ENCODE data around the gene FSHR.

Gene FSHR

DNA sequence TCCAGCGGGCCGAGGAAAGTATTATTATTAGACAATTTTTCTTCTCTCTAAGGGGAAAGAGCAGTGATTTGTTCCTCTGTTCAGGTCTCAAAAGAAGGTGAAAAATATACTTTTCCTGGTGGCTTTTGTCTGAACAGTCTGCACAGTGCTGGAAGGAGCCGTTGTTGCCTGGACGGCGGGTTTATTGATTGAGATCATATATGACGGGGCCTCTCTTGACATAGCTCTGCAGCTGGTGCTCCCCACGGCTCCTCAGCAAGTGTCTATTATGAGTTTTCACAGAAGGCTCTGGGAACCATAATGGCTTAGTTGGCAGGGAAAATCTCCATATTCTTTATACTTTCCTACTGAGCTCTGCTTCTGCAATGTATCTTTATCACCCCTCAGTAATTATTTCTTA, 42.9 kb downstream of the FSHR start:
- no peak for DNase-seq (ENCODE audit: low read depth in 2 of 2, low spot score in 1 of 2)

DNA sequence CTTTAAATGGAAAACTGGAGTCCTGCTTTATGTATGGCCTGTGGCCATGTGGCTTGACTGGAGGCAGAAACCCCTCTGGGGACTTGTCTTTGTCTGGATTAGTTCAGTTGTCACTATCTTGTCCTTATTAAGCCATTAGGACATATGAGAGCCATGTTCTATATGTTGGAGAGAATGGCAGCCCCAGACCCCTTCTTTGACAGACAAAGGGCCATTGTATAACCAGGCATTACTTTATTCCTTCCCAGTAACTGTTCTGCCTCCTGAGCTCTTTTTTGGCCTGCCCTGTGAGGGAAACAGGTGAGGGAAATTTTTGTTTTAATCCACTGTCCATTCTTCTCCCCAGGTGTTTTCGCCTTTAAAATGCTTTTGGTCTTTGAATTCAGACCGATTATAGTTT, 43.3 kb downstream of the FSHR start:
- DNase-seq (ENCODE audit: low read depth in 2 of 2, low spot score in 1 of 2), result no peak

DNA sequence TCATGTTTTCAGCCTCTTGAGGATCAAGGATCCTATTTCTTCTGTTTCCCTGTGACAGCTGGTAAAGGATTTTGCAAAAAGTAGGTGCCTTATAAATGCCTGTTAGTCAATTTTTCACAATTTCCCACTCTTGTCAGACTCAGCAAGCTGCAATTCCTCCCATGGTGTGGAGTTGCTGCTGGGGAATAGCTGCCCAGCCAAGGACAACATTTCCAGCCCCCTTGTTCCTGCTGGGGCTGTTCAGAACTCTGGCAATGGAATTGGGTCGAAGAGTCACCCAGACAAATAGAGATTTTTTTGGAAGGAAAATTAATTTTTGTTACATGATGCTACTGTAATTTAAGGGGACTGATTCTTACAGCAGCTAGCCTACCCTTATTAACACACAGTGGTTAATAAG, 43.7 kb downstream of the FSHR start:
- no peak for DNase-seq (ENCODE audit: low read depth in 2 of 2, low spot score in 1 of 2)

DNA sequence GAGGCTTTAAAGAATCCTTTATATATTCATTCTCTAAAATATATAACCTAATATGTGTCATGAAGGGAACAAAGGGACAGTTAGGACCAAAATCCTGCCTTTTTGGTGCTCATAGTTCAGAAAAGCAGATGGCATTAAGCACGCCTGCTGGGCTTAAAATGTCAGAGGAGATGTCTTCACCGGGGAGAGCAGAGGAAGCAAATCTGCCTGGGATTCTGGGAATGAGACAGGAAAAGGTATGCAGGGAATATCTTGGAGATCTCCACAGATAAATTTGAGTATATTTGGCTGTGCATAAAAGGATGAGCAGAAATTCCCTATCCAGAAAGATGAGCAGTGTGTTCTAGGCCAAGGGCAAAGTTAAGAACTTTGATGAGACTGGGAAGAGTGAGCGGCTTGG, 45.5 kb downstream of the FSHR start:
- no peak for DNase-seq (ENCODE audit: low read depth in 2 of 2, low spot score in 1 of 2)

DNA sequence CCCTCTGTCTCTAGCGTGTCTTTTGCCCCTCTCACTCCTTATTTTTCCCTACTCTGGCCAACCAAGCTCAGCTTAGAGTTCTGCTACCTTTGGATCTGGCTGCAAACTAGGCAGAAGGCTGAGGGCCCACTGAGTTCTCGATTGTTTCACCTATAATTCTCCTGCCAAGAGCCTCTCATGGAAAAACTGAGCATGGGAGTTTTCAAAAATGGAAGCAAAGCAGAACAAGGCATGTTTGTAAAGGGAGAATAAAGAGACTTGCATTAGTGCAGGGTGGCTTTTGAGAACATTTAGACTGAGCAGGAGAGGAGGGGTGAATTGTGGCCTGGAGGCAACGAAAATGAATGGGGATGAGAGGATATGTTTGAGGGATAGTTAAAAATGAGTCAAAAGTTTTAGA, 45.9 kb downstream of the FSHR start:
- no peak for DNase-seq (ENCODE audit: low read depth in 2 of 2, low spot score in 1 of 2)

DNA sequence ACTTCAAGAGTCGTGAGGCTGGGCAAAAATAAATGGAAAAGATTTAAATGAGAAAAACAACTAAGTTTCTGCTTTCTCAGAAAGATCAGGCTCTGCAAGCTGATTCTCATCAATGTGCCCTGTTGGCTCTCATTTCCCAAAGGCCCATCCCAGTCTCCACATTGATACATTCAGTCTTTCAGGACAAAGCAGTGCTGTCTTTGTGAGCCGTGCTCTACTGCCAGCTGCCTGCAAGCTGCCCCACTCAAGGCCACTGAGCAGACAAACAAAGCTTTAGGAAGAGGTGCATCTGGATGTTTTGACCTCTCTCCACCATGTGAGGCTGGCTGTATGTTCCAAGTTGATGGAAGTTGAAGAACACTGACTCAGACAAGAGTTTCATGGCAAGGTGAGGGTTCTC, 48.8 kb downstream of the FSHR start:
- DNase-seq (ENCODE audit: low read depth in 2 of 2, low spot score in 1 of 2), result no peak

DNA sequence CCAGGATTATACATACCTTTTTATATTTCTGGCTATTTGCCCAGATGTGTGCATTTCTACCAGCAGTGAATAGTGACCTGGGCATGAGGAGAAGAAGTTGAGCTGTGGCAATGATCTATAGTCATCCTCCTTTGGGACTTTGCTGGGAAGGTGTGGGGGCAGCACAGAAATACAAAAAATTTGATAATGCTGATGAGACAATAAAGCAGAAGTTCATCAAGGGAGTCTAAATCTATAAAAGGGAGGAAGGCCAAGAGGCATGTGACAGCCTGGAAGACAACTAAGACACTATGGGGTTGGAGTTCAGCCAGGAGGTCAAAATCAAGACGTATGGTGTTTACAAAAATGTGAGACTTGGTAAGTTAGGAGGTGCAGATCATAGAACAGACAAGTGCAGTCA, 52.2 kb downstream of the FSHR start:
- DNase-seq (ENCODE audit: low read depth in 2 of 2, low spot score in 1 of 2), result no peak

DNA sequence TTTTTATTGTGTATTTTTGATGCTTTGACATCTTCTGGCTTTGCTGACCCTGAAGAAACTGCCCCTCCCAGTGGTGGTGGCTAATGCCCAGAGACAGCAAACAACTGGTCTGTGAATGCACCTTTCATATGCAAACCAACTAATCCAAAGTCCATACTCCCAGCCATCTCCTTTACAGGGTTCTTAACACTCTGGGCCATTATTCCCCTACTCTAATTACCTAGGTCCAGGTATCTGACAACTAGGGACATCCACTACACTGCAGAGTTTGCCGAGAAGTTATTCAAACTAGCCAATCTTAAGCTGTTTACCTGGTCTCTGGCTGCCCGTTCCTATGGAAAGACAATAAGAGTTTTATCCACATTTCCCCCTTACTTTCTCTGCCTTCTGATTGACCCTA, 73.6 kb downstream of the FSHR start:
- DNase-seq (ENCODE audit: low read depth in 2 of 2, low spot score in 1 of 2), result no peak

DNA sequence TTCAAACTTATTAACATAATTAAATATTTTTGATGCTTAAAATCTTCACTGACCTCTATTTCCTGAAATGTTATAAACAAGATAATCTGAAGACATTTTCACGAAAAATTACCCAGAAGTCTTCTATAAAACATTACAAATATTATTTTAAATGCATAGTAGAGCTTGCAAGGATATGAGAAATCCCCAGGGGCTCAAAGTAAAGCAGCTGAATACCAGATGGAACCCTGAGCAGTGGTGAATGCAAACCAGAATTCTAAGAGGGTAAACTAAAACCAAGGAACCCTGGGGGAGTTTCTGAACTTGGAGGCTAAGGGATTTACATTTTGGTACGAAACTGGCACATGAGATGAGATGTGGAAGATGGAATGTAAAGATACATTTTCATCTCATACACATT, 83.6 kb downstream of the FSHR start:
- no peak for DNase-seq (ENCODE audit: low read depth in 2 of 2, low spot score in 1 of 2)

DNA sequence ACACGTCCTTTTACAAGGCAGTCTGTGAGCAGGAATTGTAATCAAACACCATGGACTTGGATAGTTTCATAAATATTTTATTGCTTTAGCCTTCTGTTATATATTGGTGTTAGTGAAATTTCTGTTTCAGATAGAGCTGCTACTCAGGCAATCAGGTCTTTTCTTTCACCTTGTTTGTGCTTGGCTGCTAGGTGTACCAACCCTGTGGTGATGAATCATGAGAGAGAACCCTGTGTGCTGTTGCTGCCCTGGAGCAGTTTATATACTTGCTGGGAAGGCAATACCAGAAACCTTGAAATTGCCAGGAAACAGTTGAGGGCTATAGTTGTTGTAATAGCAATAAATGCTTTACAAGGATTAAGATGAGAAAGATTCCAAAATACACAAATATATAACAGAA, 84.5 kb downstream of the FSHR start:
- no peak for DNase-seq (ENCODE audit: low read depth in 2 of 2, low spot score in 1 of 2)

DNA sequence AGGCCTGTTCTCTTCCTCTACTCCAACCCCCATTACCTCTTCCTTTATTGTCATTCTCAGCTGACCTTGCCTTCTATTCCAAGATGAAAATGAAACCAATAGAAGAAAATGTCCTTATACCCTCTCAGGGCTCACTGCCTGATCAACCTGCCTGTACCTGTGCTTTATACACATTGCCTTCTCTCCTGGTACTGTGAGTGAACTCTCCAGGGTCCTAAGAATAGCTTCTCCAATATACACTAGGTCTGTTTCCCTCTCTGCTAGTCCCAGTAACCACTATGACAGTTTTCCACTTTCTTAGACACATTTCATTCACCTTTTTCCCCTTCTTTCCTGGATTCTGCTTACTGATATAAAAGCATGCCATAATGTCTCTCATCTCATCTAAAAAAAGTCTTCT, 85.7 kb downstream of the FSHR start:
- DNase-seq (ENCODE audit: low read depth in 2 of 2, low spot score in 1 of 2), result no peak

DNA sequence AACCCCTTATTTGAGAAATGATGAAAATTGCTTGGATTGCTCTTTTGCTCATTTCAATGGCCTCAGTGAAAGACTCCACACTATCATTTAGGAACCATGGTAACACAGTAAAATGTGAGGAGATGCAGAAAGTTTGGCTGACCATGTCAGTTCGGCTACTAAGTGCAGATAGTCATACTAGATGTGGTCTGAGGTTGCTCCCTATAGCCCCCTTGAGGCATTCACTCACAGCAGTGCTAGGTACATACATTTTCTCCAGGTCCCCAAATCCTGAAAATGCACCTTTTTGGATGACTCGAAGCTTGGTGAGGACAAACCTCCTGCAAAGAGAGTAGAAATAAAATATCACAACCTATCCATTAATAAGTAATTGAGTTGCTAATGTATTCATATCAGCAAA, 86.3 kb downstream of the FSHR start:
- no peak for DNase-seq (ENCODE audit: low read depth in 2 of 2, low spot score in 1 of 2)

DNA sequence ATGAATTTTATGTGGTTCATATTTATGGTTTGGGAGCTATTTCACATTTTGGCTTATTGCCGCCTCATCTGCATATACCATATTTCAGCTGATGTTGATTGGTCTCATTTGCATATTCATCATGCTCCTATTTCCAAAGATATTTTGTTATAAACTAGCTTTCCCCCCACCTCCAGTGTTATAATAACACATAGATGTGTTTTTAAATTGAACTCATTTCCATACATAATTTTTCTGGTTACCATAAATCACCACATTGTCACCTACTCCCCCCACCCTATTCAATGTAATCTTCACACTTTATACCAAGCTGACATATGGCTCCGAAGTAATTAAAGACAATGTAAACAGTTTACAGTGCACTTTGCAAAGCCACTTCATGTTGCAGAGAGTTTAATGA, 101.2 kb downstream of the FSHR start:
- DNase-seq (ENCODE audit: low read depth in 2 of 2, low spot score in 1 of 2), result no peak

DNA sequence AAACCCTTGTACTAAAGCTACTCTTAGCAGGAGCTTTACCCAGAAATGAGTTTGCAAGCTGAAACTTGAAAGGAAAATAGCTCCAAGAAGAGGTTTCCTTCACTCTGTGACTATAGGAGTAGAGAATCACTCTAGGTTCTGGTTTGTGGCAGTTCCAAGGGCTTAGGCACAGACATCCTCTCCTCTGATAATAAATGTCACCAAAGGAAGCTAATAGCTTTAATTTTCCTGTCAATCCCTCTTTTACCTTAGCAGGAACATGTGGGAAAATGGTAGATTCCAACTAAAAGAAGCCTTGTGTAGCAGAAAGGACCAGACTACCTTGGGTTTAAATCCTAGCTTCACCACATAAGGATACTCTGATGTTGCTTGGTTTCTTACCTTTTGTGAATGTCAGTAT, 104.0 kb downstream of the FSHR start:
- DNase-seq (ENCODE audit: low read depth in 2 of 2, low spot score in 1 of 2), result no peak

DNA sequence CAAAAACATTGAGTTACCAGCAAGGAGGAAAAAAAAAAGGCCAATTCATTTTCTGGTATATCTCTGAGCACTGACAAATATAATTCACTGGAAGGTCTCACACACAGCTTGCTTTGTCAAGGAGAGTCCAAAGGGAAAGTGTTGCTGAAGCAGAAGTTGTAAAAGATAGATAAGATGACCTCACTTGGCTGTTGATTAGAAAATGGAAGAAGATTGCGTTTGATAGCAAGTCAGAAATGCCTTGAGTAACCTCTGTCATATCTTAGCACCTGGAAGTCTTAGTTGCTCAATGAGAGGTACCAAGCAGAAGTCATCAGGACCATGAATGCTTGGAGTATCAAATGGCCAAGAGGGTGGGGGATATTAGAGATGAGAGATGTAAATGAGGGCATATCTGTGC, 105.2 kb downstream of the FSHR start:
- no peak for DNase-seq (ENCODE audit: low read depth in 2 of 2, low spot score in 1 of 2)

DNA sequence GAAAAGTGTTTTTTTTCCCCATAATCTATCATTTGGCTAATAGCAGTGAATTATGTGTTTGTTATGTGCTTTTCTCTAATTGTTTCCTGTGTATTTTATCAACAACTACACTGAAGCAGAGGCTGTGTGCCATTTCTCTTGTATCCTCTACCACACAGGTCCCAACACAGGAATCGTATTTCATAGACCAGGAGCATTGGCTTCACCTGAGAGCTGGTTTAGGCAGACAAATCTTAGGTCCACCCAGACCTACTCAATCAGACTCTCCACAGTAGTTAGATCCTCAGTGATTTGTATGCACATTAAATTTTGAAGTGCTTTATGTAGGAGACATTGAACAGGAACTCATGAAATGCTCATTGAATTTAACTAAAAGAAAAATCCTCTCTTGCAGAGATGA, 109.2 kb downstream of the FSHR start:
- DNase-seq (ENCODE audit: low read depth in 2 of 2, low spot score in 1 of 2), result no peak

DNA sequence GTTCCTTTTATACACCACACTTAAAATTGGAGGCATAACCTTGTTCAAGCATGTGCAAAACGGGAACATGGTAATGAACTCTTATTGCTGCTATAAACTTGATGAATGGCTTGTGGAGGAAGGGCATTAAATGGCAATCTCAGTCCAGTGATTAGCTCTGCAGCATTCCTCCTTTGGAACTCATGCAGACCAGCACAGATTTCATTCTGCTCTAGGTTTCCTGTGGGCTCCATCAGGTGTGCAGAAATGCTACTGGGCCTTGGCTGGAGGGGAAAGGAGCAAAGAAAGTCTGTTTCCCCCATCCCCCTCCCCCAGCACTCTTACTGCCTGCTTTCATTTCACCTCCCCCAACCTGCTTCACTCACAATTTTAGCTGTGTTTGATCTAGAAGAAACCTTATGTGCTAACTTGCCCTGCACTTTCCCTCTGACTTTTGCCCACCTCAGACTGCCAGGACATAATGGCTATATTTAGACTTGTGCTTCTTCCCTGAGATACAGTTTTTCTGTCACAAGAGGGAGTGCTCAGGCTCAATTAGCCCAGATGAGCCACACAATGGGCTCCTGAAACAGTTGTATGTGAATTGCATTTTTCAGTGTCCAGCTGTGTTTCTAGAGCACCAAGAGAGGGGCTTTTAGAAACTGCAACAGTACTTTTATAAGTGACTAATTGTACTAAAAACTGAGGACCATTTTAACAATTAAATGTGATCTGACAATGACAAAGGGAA, 109.8 kb downstream of the FSHR start:
- no peak for DNase-seq (ENCODE audit: low read depth in 2 of 2, low spot score in 1 of 2)

DNA sequence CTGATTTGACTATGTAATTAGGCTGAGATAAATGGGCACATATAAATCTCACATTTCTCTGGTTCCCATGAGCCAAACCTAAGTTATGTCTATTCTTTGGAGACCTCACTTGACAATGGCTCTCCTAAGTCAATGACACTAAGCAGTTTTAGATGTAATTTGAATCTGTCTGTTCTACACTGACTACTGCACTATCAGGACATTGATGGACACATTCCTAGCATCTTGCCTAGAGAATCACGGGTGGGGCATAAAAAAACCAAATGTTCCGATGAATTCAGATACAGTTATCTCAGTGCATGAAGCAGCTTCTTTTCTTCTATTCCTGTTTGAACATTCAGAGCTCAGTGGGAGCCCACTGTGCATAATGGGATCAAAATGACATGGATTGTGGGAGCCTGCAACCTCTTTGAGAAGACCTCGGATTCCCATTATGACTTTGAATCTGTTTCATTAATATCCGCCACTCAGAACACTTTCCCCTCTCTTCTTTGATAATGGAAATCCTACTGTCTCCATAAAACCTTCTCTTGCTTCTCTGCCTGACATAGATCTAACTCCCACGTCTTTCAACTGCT, 110.8 kb downstream of the FSHR start:
- no peak for DNase-seq (ENCODE audit: low read depth in 2 of 2, low spot score in 1 of 2)

DNA sequence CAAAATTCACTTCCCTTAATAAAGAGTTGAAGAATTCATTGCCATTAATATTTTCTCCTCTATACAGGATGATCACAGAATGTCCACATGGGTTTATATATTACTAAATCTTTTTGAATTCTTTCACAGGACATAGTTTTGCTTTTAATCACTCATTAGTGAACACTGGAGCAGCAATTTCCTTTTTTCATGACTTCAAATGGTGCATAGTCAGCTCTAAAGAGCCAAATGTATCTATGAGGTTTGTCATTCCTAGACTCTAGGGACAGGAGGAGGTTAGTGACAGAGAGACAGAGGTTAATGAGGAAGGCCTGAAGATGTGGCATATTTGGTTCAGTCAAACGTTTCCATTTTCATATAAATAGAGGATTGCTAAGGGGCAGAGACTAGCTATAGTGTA, 111.8 kb downstream of the FSHR start:
- DNase-seq (ENCODE audit: low read depth in 2 of 2, low spot score in 1 of 2), result no peak

DNA sequence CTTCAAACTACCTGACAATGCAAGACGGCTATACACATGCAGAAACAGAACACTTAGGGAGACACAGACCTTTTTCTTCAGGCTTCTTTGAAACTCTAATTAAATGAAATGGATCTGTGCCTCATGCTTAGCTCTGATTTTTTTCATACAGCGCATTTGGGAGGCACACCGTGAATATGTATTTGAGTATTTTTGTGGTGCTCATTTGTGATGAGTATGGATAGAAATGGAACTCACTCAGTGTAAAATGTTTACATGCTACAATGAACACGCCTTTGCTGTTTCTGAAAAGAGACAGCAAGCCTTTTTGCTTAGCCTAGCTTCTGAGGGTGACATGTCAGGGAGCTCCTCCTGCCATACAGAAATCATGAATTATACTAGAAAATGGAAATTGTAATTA, 113.3 kb downstream of the FSHR start:
- DNase-seq (ENCODE audit: low read depth in 2 of 2, low spot score in 1 of 2), result no peak

DNA sequence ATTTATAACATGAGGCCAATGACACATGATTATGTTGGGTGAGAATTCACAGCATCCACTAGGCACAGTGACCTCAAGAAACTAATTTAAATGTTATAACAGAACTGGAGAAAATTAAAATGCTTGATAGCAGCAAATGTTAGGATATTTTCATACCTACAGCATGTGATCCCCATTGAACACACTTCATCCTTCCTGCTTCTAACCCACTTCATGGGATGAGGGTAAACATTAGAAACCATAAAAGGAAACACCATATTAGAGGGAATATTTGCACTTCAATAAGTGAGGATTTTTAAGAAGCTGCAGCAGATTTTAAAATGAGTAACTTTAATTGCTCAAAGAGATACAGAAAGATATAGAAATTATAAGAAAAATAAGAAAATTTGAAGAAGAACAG, 117.1 kb downstream of the FSHR start:
- no peak for DNase-seq (ENCODE audit: low read depth in 2 of 2, low spot score in 1 of 2)

DNA sequence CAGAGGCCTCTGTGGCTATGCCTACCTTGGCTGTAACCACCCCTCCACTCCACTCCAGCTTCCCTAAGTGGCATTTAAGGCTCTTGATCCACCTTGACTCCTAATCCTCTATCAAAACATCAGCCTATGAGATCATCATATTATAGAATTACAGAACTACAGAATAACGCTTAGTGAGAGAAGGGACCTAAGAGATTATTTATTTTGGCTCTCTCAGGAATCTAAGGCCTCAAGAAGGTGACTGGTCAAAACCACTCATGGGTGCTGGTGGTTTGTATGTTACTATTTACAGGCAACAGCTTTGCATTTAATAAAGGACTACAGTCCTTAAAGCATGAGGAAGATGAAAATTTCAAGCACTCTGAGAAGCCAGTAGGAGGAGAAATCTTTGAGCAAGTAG, 118.8 kb downstream of the FSHR start:
- no peak for DNase-seq (ENCODE audit: low read depth in 2 of 2, low spot score in 1 of 2)

DNA sequence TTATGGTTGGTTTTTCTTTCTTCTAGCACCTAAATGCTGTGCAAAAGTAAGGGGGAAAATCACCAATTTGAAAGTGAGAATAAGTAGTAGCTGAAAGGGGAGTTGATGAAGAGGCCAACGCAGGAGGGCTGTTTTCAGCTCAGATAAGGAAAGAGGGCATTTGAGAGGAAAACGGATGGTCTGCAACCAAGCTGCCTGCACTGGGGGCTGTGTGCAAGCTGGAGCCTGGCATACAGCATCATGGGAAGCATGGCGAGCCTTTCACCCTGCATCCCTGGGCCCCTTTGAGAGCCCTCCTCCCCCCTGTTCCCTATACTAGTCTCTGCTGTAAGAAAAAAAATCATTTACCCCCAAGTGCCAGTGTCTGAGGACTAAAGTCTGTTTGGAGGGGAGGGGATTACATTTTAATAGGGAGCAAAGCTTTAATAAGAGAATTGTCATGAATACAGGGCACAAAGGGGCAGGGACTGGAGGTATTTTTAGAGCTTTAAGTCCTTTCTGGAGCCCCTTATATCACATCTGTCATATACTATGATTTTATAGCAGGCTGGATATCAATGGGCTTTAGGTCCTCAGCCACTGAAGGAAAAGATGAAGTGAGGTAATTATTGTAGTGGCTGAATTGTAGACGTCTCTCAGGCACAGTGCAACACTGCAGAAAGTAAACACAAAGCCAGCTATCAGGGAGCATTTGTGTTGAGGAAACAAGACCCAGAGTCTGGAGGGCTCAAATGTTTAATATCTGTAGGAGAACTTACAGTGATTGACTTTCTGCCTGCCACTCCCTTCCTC, 120.7 kb downstream of the FSHR start:
- no peak for DNase-seq (ENCODE audit: low read depth in 2 of 2, low spot score in 1 of 2)

Measured in stimulated activated CD8-positive, alpha-beta memory T cell treated with anti-CD3 and anti-CD28 coated beads, Interleukin-4, amount 100 ng/mL, for 4 hours (primary cell).